KOPT-K1 (cell line): ENCODE data around the gene TREML2.

Experiments used
- H3K27ac ChIP-seq: fragments of 200-600 bp; sonication (generic); 2 replicates; pipeline ENCODE4 v1.5.1; 2016; ENCODE audit warnings: antibody characterized with exemption, mild to moderate bottlenecking, low read depth, low read length; ENCODE audit not compliant: poor library complexity, severe bottlenecking
- H3K36me3 ChIP-seq: fragments of 200-600 bp; sonication (generic); 2 replicates; pipeline ENCODE4 v1.5.1; 2017; ENCODE audit warnings: antibody characterized with exemption, mild to moderate bottlenecking, low read length, moderate library complexity; ENCODE audit not compliant: insufficient read depth
- H3K9me3 ChIP-seq: fragments of 200-600 bp; sonication (generic); 2 replicates; pipeline ENCODE4 v1.5.1; 2017; ENCODE audit warnings: antibody characterized with exemption, low read length, mild to moderate bottlenecking; ENCODE audit not compliant: insufficient read depth, poor library complexity, severe bottlenecking

Gene TREML2

GRCh38 chr6:41175084-41175483 is 25.9 kb downstream of the TREML2 start:
- Histone ChIP-seq H3K36me3 (no peaks in the 10 kb centered on the region), H3K27ac (no peak overlapping the region), H3K9me3 (no peaks in the 10 kb centered on the region)

- no peaks in the 10 kb centered on the region for H3K36me3 ChIP-seq
- H3K27ac ChIP-seq = no peak overlapping the region
- H3K9me3 ChIP-seq = no peaks in the 10 kb centered on the region
Observed at GRCh38 chr6:41174610-41175009, 26.3 kb downstream of the TREML2 start.

- no peaks in the 10 kb centered on the region for H3K9me3 ChIP-seq
- no peak overlapping the region for H3K27ac ChIP-seq
- no peaks in the 10 kb centered on the region for H3K36me3 ChIP-seq
Observed at GRCh38 chr6:41171908-41172307, 29.0 kb downstream of the TREML2 start.

- H3K9me3 ChIP-seq = no peaks in the 10 kb centered on the region
- no peak overlapping the region for H3K27ac ChIP-seq
- H3K36me3 ChIP-seq = no peaks in the 10 kb centered on the region
Observed at GRCh38 chr6:41170547-41171160, 30.3 kb downstream of the TREML2 start.

- Histone ChIP-seq H3K27ac (no peak overlapping the region), H3K9me3 (no peaks in the 10 kb centered on the region), H3K36me3 (no peaks in the 10 kb centered on the region)
Observed at GRCh38 chr6:41167173-41167963, 33.6 kb downstream of the TREML2 start.

GRCh38 chr6:41164551-41165120 is 36.3 kb downstream of the TREML2 start:
- no peaks in the 10 kb centered on the region for H3K36me3 ChIP-seq
- H3K27ac ChIP-seq = no peak overlapping the region
- H3K9me3 ChIP-seq = no peaks in the 10 kb centered on the region

- Histone ChIP-seq H3K36me3 (no peaks in the 10 kb centered on the region), H3K9me3 (no peaks in the 10 kb centered on the region), H3K27ac (no peak overlapping the region)
Observed at GRCh38 chr6:41163419-41163717, 37.6 kb downstream of the TREML2 start.

- no peaks in the 10 kb centered on the region for H3K9me3 ChIP-seq
- H3K27ac ChIP-seq = no peak within 1 kb of the TSS
- H3K36me3 ChIP-seq = no peaks in the 10 kb centered on the region
Observed at GRCh38 chr6:41162687-41163418, 38.1 kb downstream of the TREML2 start, which contains the start of gene TREM2. TSS of gene TREM2 (minus strand) at chr6:41163116. CDS start at chr6:41163082, 34 bp downstream.

- H3K9me3 ChIP-seq = no peaks in the 10 kb centered on the region
- H3K27ac ChIP-seq = no peak overlapping the region
- H3K36me3 ChIP-seq = no peaks in the 10 kb centered on the region
Observed at GRCh38 chr6:41161851-41162552, 38.9 kb downstream of the TREML2 start.

GRCh38 chr6:41161380-41161779 is 39.6 kb downstream of the TREML2 start:
- Histone ChIP-seq H3K9me3 (no peaks in the 10 kb centered on the region), H3K27ac (no peak overlapping the region), H3K36me3 (no peaks in the 10 kb centered on the region)

- Histone ChIP-seq H3K27ac (no peak overlapping the region), H3K9me3 (no peaks in the 10 kb centered on the region), H3K36me3 (no peaks in the 10 kb centered on the region)
Observed at GRCh38 chr6:41160933-41161332, 40.0 kb downstream of the TREML2 start.

- H3K27ac ChIP-seq = no peak overlapping the region
- no peaks in the 10 kb centered on the region for H3K36me3 ChIP-seq
- H3K9me3 ChIP-seq = no peaks in the 10 kb centered on the region
Observed at GRCh38 chr6:41159415-41160082, 41.4 kb downstream of the TREML2 start.

GRCh38 chr6:41157323-41157722 is 43.6 kb downstream of the TREML2 start:
- H3K36me3 ChIP-seq = no peaks in the 10 kb centered on the region
- no peaks in the 10 kb centered on the region for H3K9me3 ChIP-seq
- no peak overlapping the region for H3K27ac ChIP-seq

GRCh38 chr6:41156771-41157170 is 44.2 kb downstream of the TREML2 start:
- Histone ChIP-seq H3K36me3 (no peaks in the 10 kb centered on the region), H3K9me3 (no peaks in the 10 kb centered on the region), H3K27ac (no peak overlapping the region)
